Stimulated activated CD8-positive, alpha-beta memory T cell treated with anti-CD3 and anti-CD28 coated beads, Interleukin-15, amount 100 ng/mL, for 1 hour (primary cell): ENCODE results near the gene ANK3.

Experiments
- DNase-seq: peaks from one replicate; pipeline ENCODE4 v3.0.0-alpha.2; 2020; ENCODE audit warnings: low read depth

Gene ANK3

GRCh38 chr10:60277656-60278055 is 112.0 kb downstream of the ANK3 start:
- DNase-seq: no peak

- DNase-seq: no peak
These were observed 113.4 kb downstream of the ANK3 start for GRCh38 chr10:60276232-60276631.

GRCh38 chr10:60271319-60272040 is 118.2 kb downstream of the ANK3 start:
- DNase-seq: no peak

- DNase-seq: no peak
These were observed 119.2 kb downstream of the ANK3 start for GRCh38 chr10:60270426-60270825.

- no peak for DNase-seq
These were observed 121.9 kb downstream of the ANK3 start for GRCh38 chr10:60267802-60268201.

- no peak for DNase-seq
These were observed 123.2 kb downstream of the ANK3 start for GRCh38 chr10:60266513-60266912.

GRCh38 chr10:60262647-60263126 is 127.0 kb downstream of the ANK3 start:
- DNase-seq: no peak

GRCh38 chr10:60260321-60260720 is 129.4 kb downstream of the ANK3 start:
- no peak for DNase-seq

- DNase-seq: no peak
These were observed 131.3 kb downstream of the ANK3 start for GRCh38 chr10:60258429-60258797.

- no peak for DNase-seq
These were observed 131.8 kb downstream of the ANK3 start for GRCh38 chr10:60257767-60258428.

- no peak for DNase-seq
These were observed 134.9 kb downstream of the ANK3 start for GRCh38 chr10:60254776-60255175.

GRCh38 chr10:60253484-60253883 is 136.2 kb downstream of the ANK3 start:
- DNase-seq: no peak

- no peak for DNase-seq
These were observed 137.0 kb downstream of the ANK3 start for GRCh38 chr10:60252688-60253087.

GRCh38 chr10:60246382-60246781 is 143.3 kb downstream of the ANK3 start:
- DNase-seq: no peak

GRCh38 chr10:60239228-60239627 is 150.4 kb downstream of the ANK3 start:
- no peak for DNase-seq

- DNase-seq: no peak
These were observed 150.9 kb downstream of the ANK3 start for GRCh38 chr10:60238759-60239100.

GRCh38 chr10:60237977-60238758 is 151.5 kb downstream of the ANK3 start:
- no peak for DNase-seq

- DNase-seq: no peak
These were observed 152.7 kb downstream of the ANK3 start for GRCh38 chr10:60236869-60237524.

- DNase-seq: no peak
These were observed 154.7 kb downstream of the ANK3 start for GRCh38 chr10:60235001-60235400.

- DNase-seq: no peak
These were observed 155.1 kb downstream of the ANK3 start for GRCh38 chr10:60234551-60234950.

- DNase-seq: no peak
These were observed 158.8 kb downstream of the ANK3 start for GRCh38 chr10:60230892-60231291.

- DNase-seq: no peak
These were observed 165.5 kb downstream of the ANK3 start for GRCh38 chr10:60224066-60224705.
